ENCODE results near the gene PREP.
A peak's percentile ranks its signal among the peaks of the same experiment; 100 is the strongest.

PREP gene

DNA sequence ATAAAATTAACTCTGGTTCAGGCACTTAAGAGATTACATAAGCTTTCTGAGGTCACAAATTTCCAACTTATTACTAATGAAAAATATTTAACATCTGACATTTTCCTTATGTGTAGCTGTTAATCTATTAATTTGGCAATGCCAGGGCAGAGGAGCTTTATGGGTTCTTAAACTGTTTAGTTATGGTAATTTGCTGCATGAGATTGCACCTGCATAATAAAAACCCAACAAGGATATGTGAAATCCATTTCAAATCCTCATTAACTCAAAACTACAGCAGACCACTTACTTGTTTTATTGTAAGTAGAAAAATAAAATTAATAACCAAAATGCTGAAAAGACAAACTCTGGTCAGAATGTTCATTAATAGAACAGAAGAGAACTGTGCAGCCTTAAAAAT is 98.1 kb downstream of the PREP start:
- DNase-seq: no peak

DNA sequence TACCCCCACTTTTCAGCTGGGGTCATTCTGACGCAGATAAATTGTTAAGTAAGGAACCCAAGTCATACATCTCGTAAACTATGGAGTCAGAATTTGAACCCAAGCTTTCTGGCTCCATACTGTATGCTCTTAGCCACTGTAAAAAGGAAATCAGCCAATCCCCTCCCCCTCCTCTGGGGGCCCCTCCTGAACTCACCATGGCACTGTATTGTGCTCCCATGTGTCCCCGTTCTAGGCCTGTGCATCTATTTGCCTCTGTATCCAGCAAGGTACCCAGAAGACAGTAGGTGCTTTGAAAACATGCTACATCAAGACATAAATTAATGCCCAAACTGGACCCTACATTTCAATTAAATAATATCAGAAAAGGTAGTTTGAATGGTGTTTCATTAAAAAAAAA is 98.5 kb downstream of the PREP start:
- DNase-seq: no peak

DNA sequence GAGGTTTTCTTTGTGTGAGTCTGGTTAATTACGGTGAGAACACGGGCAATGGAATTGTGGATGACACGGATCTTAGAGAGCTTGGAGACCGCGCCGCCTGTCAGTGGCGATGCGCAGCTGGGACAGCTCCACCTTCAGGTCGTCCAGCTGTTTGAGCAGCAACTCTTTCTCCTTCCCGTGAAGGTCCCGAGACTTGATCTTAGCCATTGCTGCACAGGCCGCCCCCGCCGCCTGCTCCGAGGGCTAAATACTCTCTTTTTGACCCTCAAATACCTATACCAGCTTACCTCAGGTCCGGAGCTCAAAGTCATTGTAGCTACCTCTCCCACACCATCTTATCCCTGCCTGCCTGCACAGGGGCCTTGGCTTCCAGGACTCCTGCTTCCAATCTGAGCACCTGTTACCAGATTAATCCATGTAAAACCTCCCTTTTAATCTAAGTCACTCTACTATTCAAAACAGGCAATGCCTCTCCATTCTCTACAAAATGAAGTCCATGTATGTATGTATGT is 100.2 kb downstream of the PREP start:
- no peak for DNase-seq

DNA sequence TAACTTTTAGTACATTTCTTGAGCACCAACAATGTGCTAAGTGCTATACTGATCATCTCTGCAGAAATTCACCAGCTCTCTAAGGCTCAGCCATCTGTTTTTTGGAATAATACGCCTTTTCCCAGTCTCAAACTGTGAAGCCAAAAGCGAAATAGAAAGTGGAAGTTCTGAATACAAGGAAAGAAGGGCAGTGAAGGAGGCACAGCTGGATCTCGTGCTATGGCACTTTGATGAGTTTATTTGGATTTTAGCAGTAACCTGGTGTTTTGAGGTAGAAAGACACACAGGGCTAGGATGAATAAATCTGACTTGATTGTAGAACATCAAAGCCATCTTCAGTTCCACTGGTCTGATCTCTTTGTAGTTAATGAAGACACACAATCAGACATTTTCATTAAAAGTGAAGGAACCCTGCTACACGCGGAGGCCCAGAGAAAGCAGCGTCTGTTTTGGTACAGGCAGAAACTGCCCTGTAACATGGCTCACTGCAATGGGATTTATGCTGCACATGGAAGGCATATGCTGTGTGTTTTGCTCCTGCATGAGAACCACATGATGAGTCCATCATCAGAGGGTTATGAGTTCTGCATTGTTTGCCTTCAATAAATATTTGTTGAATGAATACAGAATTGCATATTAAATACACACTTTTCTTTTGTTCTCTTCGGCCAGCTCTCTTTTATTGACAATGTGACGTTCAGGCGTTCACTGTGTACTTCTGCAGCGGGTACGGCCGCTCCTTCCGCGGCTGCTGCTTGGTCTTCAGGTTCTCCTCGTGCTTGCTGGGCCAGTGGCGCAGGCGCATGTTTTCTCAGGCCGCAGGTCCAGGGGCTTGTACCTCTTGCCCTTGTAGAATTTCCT is 100.9 kb downstream of the PREP start:
- no peak for DNase-seq

DNA sequence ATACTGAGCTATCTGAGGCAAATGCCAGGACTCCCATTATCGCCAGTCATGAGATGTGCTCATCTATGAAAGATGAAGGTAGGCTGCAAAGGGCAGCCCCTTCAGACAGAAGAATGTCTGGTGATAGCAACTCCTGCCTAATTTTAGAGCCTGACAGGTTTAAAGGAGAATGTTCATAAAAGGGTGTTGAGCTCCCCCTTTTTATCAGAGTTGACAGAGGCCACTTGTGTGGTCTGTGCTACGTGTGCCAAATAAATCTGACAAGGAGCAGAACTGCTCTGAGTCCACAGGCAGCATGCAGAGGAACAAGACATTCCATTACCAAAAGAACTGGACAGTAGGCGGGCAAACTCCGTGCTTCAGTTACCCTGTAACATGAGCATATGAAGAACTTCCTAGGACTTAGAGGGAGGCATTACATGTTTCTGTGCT is 101.8 kb downstream of the PREP start:
- no peak for DNase-seq

DNA sequence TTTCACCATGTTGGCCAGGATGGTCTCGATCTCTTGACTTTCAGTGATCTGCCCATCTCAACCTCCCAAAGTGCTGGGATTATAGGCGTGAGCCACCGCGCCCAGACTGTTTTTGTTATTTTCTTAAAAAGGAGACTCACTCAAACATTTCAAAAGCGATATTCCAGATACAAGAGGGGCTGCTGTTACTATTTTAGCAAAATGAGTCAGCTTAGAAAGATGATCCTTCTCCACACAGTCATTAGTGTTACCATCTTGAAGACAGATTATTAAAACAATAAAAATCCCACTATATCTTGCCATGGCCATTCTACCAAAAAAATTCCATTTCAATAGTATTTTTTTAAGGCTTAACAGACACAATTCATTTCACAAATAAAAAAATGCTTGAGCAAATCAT is 102.8 kb downstream of the PREP start:
- no peak for DNase-seq

DNA sequence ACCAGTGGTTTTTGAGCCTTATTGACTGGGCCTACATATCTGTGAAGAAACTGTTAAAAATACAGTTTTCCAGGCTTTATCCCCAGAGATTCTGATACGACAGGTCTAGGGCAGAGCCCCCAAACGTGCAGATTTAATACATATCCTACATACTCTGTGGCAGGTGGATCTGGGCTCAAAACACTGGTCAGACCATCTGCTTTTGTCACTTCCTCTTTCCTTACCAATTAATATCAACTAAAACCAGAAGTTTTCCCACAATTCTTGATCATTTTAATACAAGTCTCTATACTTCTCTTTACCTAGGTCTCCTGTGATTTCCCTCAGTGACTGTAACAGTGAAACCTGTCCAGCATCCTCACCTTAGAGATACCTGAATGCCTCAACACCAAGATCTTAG is 108.8 kb downstream of the PREP start:
- DNase-seq: no peak

DNA sequence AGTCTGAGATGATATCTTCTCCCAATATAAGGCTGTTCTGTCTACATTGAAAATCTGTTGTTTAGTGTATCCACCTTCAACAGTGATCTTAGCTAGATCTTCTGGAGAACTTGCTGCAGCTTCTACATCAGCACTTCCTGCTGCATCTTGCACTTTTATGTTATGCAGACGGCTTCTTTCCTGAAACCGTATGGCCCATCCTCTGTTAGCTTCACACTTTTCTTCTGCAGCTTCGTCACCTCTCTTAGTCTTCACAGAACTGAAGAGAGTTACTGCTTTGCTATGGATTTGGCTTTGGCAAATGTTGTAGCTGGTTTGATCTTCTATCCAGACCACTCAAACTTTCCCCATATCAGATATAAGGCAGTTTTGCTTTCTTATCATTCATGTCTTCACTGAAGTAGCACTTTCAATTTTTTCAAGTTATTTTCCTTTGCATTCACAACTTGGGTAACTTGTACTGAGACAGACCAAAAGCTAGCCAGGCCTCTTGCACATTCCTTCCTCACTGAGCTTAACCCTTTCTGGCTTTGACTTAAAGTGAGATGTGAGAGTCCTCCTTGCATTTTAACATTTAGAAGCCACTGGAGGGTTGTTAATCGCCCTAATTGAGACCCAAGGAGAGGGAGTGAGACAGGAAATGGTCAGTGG is 110.1 kb downstream of the PREP start:
- DNase-seq: peak; percentile 0

DNA sequence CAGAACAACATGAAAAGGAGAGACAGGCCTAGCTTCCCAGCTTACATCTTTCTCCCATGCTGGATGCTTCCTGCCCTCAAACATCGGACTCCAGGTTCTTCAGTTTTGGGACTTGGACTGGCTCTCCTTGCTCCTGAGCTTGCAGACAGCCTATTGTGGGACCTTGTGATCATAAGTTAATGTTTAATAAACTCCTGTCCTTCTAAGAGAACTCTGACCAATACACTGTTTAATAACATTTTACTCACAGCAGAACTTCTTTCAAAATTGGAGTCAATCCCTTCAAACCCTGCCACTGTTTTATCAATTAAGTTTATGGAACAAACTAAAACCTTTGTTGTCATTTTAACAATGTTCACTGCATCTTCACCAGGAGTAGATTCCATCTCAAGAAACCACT is 111.4 kb downstream of the PREP start:
- no peak for DNase-seq

DNA sequence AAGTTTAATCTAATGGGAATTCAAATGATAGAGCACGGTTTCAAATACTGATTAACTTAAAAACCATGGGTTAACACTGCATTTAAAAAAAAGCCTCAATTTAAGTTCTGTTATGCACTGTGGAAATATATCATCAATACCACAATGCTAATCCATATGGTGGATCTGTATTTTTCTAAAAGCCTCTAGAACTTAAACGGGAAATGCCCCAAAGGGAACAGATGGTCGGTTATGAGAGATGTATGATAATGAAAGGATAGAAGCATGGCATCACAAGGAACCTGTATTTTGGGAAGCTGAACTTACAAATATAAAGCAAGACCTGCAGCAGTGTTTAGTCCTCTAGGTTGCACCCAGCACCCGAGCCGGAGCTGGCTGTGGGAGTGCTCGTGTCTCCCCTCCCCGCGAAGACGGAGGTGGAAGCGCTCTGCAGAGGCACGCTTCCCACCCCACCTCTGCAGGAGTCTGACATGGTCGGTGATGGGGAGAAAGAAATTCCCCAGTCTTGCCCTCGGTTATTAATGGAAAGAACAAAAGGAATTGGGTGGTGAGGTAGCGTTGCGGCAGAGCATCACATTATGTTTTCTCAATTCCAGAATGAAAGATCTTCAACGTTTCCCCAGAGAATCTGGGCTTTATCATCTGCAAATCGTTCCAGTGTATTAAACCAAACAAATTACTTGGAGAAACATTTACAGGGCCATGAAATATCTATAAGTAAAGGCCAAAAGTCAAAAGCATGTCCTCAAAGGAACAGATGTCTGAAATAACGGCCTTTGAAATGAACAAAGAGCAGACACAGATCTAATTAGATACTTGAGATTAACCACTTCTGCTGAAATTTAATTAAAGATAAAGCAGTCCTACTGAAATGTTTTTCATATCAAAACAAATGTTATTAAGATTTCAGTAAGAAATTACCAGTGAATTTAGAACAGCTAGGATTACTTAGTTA is 120.0 kb downstream of the PREP start:
- no peak for DNase-seq

DNA sequence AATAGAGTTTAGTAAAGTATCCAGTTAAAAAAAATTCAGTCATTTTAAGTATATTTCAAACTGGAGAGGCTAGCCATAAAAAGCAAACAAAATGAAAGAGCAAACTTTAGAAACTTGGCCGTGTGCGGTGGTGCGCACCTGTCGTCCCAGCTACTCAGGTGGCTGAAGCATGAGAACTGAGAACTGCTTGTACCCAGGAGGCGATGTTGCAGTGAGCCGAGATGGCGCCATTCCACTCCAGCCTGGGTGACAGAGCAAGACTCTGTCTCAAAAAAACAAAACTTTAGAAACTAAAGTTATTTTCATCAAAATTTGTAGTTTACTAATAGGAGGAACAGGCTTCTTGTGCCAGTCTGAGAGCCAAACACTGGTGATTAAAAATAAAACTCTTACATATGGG is 122.8 kb downstream of the PREP start:
- no peak for DNase-seq

DNA sequence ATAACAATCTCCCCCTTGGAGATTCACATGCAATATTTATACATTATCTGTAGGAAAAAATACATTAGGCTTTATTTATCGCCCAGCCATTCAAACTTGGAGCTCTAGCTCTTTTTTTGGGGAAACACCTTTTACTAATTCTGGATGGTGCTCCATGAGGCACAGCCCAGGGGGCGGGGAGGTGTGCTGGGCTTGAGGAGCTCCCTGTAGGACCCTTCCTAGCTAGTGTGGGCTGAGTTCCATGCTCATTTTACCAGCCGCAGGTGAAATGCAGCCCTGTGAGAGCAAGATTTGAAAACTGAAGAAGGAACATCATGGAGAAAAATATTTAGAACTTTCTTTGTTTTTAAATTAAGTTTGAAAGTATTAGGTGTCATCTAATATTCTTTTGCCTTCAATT is 123.4 kb downstream of the PREP start:
- no peak for DNase-seq

DNA sequence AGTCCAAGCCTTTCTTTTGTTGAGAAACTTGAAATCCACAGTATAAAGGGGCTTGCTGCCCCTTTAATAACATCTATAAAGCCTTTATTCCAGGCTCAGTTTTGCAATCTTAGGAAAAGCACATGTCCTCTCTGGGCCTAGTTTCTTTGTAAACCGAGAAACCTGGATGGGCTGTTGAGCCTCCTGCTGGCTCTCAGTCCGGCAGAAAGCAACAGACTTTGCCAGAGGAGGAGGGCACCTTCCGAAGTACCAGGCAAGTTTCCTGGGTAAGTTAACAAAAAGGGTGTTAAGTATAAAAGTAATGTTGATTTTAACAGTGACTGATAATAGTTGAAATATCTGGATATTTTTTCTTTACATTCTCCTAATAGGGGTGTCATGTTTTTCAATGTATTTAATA is 124.1 kb downstream of the PREP start:
- DNase-seq: no peak

DNA sequence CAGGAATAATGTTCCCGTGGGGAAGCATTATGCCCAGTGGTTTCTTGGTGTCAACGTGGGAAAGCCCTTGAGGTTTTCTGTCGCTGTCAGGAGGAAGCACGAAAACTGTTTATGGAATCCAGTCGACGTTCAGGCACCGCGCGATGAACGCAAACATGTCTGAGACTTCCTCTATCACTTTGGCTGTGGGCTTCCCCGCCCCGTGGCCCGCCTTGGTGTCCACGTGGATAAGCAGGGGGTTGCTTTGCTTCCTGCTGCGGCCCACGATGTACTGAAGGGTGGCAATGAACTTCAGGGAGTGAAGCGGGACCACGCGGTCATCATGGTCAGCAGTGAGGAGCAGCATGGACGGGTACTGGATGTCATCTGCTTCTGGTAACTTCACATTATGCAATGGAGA is 124.8 kb downstream of the PREP start:
- DNase-seq: no peak

DNA sequence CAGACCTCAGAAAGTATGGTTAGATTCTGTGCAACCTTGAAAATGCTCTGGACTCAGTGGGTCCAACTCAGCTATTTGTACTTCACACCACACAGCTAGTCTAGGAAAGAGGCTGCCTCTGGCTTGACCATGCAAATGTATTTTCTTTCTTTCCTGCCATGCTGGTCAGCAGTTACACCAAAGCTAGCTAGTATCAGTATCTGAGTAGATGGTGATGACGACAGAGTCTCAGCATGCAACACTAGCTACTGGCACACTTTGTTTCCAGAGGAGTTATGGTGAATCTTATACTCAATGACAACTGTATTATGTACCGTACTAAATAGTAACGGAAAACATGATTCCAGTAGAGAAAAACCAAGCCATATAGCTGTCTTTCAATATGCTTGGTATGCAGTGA is 126.5 kb downstream of the PREP start:
- DNase-seq: no peak

DNA sequence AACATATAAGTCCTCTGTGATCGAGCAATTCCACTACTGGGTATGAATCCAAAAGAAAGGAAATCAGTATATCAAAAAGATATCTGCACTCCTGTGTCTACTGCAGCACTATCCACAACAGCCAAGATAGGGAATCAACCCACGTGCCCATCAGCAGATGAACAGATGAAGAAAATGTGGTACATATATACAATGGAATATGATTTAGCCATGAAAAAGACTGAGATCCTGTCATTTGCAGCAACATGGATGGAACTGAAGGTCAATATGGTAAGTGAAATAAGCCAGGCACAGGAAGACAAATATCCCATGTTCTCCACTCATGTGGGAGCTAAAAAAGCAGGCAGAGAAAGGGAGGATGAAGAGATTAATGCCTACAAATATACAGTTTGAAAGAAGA is 127.3 kb downstream of the PREP start:
- no peak for DNase-seq

DNA sequence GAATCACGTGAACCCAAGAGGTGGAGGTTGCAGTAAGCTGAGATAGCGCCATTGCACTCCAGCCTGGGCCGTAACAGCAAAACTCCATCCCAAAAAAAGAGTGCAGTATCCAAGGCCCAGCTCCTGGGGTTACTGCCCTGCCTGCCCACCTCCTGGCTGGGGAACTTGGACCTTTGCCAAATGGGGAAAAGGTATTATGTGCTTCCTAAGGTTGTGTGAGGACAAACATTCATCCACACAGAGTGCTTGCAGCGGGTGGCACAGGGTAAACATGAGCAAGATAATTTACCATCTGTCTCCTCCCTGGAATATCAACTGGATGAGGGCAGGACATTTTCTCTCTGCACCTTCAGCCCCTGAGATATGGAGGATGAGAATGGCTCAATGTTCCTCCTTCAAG is 128.2 kb downstream of the PREP start:
- DNase-seq: no peak

DNA sequence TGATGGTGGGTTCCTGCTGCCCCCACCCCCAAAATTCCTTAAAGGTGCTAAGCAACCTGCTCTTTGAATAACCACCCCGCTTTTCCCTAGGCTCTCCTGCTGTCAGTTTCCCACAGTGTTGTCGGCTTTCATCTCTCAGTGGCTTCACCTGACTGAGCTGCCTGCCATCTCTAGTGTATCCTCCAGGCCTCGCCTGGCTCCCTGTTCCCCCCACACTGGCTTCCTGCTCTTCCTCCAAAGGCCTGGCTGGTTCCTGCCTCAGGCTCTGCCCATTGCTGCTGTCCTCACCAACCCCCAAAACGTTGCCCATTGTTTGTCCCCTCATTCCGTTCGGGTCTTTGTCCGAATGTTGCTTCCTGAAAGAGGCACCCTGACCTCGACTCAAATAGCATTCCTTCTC is 129.3 kb downstream of the PREP start:
- DNase-seq: no peak

DNA sequence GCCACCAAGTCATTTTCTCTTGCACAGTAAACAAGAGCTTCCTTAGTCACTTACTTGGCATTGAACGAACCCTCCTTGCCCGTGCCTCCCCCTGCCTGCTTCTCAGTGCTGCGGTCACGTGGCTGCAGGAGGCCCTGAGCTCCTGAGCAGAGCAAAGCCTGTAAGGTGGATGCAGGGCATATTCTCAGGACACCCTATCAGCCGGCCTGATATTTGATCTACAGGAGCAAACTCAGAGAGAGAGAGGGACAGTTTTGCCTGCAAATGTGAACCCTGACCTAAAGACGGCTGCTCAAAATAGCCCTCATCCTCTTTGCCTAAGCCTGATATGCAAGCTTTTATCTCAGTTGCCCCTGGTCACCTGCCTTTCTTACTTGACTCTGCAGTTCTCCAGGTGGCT is 130.1 kb downstream of the PREP start:
- DNase-seq: no peak

DNA sequence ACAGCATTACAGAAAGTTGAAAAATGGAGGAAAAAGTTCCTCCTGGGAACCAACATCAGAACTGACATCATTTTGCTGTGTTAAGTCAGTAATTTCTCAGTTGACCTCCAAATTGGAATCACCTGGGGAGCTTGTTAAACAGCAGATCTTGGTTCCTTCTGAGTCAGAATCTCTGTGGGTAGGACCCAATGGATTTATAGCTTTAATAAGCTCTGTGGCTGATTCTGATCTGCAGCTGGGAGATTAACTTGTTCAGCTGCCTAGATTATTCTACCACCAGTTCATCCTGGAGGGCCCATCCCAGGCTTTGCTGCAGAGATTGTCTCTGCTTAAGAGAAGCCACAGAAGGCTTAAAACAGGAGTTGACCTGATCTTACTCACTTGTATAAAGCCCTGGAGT is 132.4 kb downstream of the PREP start:
- DNase-seq: no peak

DNA sequence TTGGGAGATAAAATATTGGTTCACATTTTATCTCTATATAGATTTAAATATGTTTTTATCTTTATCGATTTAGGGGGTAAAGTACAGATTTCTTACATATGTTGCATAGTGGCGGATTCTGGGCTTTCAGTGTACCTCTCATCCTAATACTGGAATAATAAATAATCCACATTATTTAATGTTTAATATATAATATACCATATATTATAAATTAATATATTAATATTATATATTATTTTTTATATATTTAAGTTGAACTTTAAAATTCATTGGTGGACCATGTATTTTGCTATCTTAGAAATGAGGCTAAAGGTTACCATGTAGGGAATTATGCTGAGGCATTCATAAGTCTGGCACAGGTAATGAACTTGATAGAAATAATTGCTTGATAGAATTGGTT is 133.5 kb downstream of the PREP start:
- DNase-seq: no peak

DNA sequence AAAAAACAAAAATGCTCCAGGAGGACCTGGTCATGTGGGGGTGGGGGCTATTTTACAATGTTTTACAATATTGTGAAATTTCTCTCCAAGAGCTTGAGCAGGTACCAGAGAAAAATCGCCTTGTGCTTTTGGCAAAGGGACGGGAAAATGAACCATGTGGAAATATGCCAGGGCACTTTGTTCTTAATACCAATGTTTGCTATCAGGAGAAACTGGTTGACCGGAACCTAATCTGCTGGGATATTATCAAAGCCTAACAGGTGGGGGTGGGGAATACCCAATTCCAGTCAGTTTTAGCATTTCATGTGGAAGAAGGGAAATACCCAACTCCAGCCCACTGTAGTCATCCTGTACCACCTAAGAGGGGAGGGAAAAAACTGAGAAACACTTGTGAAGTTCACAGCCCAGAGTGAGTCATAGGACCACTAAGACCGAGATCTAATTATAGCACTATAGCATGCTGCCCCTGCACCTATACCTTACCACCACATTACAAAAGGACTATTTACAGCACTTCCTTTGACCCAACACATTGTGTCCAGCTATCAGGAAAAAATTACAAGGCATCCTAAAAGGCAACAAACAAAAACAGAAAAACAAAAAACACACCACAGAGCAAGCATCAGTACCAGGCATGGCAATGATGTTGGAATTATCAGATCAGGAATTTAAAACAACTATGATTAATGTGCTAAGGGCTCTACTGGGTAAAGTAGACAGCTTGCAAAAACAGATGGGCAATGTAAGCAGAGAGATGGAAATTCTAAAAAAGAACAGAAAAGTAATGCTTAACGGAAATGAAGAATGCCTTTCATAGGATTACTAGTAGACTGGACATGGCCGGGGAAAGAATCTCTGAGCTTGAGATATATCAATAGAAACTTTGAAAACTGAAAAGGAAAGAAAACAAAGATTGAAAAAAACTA is 138.9 kb downstream of the PREP start:
- DNase-seq: no peak
